ENCODE results near the gene AKT1.

DNA sequence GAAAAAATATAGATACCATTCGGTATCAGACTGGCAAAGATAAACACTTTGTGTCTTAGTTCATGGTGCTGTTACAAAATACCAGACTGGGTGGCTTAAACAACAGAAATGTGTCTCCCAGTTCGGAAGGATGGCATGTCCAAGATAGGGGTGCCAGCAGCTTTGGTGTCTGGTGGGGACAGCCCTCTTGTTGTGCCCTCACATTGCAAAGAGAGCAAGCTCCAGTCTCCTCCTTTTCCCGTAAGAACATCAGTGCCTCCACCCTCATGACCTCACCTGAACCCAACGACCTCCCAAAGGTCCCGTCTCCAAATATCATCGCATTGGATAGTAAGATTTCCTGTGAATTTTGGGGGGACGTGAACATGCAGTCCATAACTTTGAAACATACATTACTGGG, 17.7 kb upstream of the AKT1 start:
- no peak for TF ChIP-seq POLR2A (IDR thresholded peaks at IDR 0.05; ENCODE audit: low read length)
- no peak for TF ChIP-seq GATA1 (IDR thresholded peaks at IDR 0.05; ENCODE audit: low read depth, low read length)
